ENCODE measurements around the gene DENND4A.

DNA sequence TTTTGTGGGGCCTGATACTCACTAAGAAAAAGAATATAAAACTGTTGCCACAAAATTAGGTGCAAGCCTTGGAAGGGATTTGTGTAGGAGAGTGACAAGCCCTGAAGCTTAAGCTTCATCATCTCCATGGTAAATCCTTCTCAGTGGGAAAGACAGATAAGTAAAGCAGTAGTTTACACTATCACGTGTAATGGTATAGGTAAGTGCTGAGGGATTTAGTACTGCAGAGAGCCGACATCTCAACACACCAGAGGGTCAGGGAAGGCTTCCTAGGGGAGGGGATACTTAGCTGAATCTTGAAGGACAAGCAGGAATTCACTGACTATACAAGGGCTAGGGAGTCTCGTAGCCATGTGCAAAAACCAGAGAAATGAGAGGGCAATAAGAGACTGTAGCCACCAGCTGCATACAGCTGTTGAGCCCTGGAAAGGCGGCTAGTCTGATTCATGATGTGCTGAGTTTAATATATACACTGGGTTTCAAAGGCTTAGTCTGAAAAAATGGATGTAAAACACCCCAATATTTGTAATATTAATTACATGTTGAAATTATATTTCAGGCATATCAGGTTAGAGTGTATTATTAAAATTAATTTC is 159.2 kb downstream of the DENND4A start:
- TF ChIP-seq CTCF (IDR thresholded peaks at IDR 0.05) (no peak), EP300 (IDR thresholded peaks at IDR 0.05; ENCODE audit: borderline replicate concordance in 1 of 2, low read depth in 1 of 2, low read length in 1 of 2) (no peak), RFX5 (IDR thresholded peaks at IDR 0.05; ENCODE audit: low read length) (no peak), TEAD4 (IDR thresholded peaks at IDR 0.05; ENCODE audit: borderline replicate concordance, insufficient read depth) (no peak), TAF1 (IDR thresholded peaks at IDR 0.05; ENCODE audit: borderline replicate concordance, low read depth, low read length) (no peak), MAX (IDR thresholded peaks at IDR 0.05; ENCODE audit: low read depth) (no peak), FOXM1 (IDR thresholded peaks at IDR 0.05; ENCODE audit: low read depth) (no peak), GABPA (IDR thresholded peaks at IDR 0.05; ENCODE audit: low read depth) (no peak), JUND (IDR thresholded peaks at IDR 0.05) (no peak), RAD21 (IDR thresholded peaks at IDR 0.05; ENCODE audit: low read length) (no peak)
